NB4 (cell line): ENCODE measurements around the gene ADCY5.
"Not testable (repeated sequence)": the region's sequence is repeated elsewhere in the genome, so short reads cannot be mapped to it uniquely, and the experiment has no call there.

Experiments used
- DNase-seq: peaks from one replicate; pipeline ENCODE4 v3.0.0; 2010; ENCODE audit warnings: low read depth
- H3K4me3 ChIP-seq: one replicate; pipeline ENCODE4 v1.5.1; 2011; ENCODE audit warnings: mild to moderate bottlenecking, low read depth, low read length, moderate library complexity
- MAX ChIP-seq: IDR thresholded peaks from 2 replicates; pipeline ENCODE4 v1.6.1; 2011; ENCODE audit warnings: low read depth, low read length
- MYC ChIP-seq: IDR thresholded peaks from 2 replicates; pipeline ENCODE4 v1.6.1; 2011; ENCODE audit warnings: low read depth, low read length
- POLR2A ChIP-seq: IDR thresholded peaks from 2 replicates; pipeline ENCODE4 v1.6.1; 2011; ENCODE audit warnings: mild to moderate bottlenecking; ENCODE audit not compliant: insufficient read length; ENCODE audit errors: extremely low read depth
- TF ChIP-seq, protein P1 (sequence below): IDR thresholded peaks from one replicate; pipeline ENCODE4 v1.5.1; 2012; ENCODE audit warnings: low read depth, low read length

Gene ADCY5

GRCh38 chr3:123448536-123449101 is at the start of gene ADCY5:
Gene ADCY5, minus strand, starts transcription at chr3:123449090. Its CDS starts 545 bp downstream, at chr3:123448545.
- DNase-seq: no peak
- TF ChIP-seq POLR2A: no peak
- TF ChIP-seq, protein P1, sequence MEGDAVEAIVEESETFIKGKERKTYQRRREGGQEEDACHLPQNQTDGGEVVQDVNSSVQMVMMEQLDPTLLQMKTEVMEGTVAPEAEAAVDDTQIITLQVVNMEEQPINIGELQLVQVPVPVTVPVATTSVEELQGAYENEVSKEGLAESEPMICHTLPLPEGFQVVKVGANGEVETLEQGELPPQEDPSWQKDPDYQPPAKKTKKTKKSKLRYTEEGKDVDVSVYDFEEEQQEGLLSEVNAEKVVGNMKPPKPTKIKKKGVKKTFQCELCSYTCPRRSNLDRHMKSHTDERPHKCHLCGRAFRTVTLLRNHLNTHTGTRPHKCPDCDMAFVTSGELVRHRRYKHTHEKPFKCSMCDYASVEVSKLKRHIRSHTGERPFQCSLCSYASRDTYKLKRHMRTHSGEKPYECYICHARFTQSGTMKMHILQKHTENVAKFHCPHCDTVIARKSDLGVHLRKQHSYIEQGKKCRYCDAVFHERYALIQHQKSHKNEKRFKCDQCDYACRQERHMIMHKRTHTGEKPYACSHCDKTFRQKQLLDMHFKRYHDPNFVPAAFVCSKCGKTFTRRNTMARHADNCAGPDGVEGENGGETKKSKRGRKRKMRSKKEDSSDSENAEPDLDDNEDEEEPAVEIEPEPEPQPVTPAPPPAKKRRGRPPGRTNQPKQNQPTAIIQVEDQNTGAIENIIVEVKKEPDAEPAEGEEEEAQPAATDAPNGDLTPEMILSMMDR: no peak
- no peak for TF ChIP-seq MAX
- TF ChIP-seq MYC: no peak
- no peak within 1 kb of the TSS for H3K4me3 ChIP-seq

GRCh38 chr3:123493912-123494311 is 45.0 kb upstream of the ADCY5 start:
- no peak overlapping the region for H3K4me3 ChIP-seq
- no peak for DNase-seq
- TF ChIP-seq, protein P1: no peak
- TF ChIP-seq POLR2A (no peak), MYC (no peak), MAX (no peak)

DNA sequence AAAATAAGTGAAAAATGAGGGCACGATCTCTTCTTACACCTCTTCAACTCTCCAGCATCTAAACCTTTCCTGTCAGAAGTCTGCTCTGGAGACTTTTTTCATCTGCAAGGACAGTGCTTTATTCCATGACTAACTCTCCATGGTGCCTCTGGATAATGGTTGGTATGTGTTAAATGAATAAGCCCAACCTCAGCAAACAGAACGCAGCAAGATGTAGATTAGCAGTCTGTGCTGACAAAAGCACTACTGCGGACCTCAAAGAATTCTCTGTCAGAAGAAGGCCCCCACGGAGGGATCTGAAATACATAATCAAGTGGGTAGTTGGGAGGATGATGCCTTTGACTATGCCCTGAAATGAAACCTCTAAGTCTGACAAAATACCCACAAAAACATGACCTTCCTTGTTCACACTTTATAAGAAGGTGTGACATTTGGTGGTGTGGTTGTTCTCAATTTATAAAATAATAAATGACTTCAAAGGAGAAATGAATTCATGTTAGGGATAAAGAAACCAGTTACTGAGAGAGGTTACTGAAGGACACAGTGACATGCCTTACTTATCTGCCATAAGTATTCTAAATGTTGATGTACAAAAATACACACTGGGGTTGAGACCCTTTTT is 43.2 kb upstream of the ADCY5 start:
- TF ChIP-seq, protein P1: no peak
- TF ChIP-seq POLR2A (no peak), MYC (no peak), MAX (no peak)
- DNase-seq: no peak
- H3K4me3 ChIP-seq: no peak overlapping the region

DNA sequence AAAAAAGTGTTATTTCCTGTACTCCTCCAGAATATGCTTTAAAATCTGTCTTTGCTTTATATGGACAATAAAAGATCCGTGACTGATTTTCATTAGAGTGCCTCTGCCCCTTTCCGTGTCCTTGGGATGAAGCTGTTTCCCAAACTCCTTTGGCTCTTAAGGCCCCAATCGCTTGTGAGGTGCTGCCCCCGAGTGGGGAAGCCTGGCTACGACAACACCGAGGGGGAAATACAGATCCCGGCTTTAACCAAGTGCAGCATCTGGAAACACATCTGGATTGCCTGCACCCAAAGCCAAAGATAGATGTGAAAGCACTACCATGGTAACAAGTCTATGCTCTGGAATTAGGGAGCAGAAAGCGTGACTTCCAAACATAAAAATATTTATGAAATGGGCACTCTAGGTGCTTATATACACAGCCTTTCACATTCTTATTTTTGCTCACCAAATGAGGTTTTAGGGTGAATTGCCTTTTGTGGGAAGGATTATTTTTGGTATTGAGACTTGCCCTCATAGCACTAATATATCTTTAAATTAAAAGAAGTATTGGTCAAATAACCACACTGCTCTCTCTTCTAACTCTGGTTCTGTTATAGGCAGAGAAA is 40.6 kb upstream of the ADCY5 start:
- DNase-seq: peak; percentile 57
- TF ChIP-seq, protein P1: peak; percentile 79
- no peak for TF ChIP-seq POLR2A
- H3K4me3 ChIP-seq: no peak overlapping the region

DNA sequence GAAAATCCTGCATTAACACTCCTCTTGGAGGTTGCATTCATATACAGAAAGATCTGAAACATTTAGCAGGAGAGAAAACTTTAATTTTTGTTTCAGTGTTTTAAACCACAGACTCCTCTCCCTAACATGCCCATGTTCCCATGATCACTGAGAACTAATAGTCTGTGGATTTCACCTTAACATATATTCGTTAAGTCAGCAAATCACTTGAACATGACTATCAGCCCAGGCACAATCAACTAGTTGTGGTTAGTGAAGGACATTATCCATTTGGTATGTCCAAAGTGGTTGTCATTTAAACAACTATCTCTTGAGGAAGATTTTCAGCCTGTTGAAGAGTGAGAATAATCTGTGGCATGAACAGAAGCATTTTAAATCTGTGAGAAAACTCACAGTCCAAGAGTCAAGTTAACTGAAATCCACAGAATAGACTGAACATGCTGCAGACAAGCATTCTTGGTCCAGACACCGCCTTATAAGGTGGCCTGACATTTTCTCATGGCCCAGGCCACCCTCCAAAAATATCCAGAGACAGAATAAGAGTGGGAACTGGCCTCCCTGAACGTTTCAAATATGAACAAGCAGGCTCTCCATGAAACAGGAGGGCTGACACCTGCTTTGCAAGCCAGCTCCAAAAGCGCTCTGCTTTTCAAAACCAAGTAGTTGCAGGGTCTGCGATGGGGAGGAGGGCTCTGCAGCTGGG is 39.9 kb upstream of the ADCY5 start:
- TF ChIP-seq MAX: no peak
- TF ChIP-seq MYC: no peak
- TF ChIP-seq POLR2A: no peak
- TF ChIP-seq, protein P1: no peak
- no peak for DNase-seq
- no peak overlapping the region for H3K4me3 ChIP-seq

DNA sequence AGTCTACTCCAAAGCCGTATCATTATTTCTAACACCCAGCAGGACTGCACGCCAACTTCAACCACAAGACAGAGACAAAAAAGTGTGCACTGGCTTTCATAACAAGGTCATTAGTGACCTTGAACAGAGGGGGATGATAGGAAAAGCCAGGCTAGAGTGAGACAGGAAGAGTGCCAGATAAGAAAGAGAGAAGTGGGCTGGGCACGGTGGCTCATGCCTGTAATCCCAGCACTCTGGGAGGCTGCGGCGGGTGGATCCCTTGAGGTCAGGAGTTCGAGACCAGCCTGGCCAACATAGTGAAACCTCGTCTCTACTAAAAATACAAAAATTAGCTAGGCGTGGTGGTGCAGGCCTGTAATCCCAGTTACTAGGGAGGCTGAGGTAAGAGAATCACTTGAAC is 38.2 kb upstream of the ADCY5 start:
- DNase-seq, H3K4me3 ChIP-seq: not testable (repeated sequence)
